Measurements from ENCODE around the gene BARHL2.
A peak's percentile ranks its signal among the peaks of the same experiment; 100 is the strongest.

Gene BARHL2

GRCh38 chr1:90722874-90723589 lies 5.9 kb upstream of the BARHL2 start:
- Histone ChIP-seq H3K9me3 (ENCODE audit: severe bottlenecking) (no peaks in the 10 kb centered on the region), H3K27me3 (ENCODE audit: insufficient read depth, low read depth, severe bottlenecking) (peaks cover 32% of the 10 kb centered on the region), H3K4me3 (ENCODE audit: low read depth, low read length) (no peak overlapping the region), H3K27ac (no peak overlapping the region), H3K36me3 (no peaks in the 10 kb centered on the region)
- no peak for TF ChIP-seq CTCF (IDR thresholded peaks at IDR 0.05; ENCODE audit: low read depth, low read length)
- DNase-seq: no peak

GRCh38 chr1:90721210-90722194 lies 4.4 kb upstream of the BARHL2 start:
- peaks cover 42% of the 10 kb centered on the region for H3K27me3 ChIP-seq (ENCODE audit: insufficient read depth, low read depth, severe bottlenecking)
- peak; percentile 85 for TF ChIP-seq CTCF (IDR thresholded peaks at IDR 0.05; ENCODE audit: low read depth, low read length)
- H3K4me3 ChIP-seq (ENCODE audit: low read depth, low read length): no peak overlapping the region
- H3K9me3 ChIP-seq (ENCODE audit: severe bottlenecking): no peaks in the 10 kb centered on the region
- DNase-seq: peak; percentile 68
- no peak overlapping the region for H3K27ac ChIP-seq
- no peaks in the 10 kb centered on the region for H3K36me3 ChIP-seq

GRCh38 chr1:90720145-90720636 lies 3.1 kb upstream of the BARHL2 start:
- Histone ChIP-seq H3K27ac (no peak overlapping the region), H3K27me3 (ENCODE audit: insufficient read depth, low read depth, severe bottlenecking) (peaks cover 55% of the 10 kb centered on the region), H3K36me3 (no peaks in the 10 kb centered on the region), H3K4me3 (ENCODE audit: low read depth, low read length) (no peak overlapping the region), H3K9me3 (ENCODE audit: severe bottlenecking) (no peaks in the 10 kb centered on the region)
- no peak for TF ChIP-seq CTCF (IDR thresholded peaks at IDR 0.05; ENCODE audit: low read depth, low read length)
- DNase-seq: no peak

GRCh38 chr1:90719330-90720144 lies 2.4 kb upstream of the BARHL2 start:
- Histone ChIP-seq H3K9me3 (ENCODE audit: severe bottlenecking) (no peaks in the 10 kb centered on the region), H3K27ac (no peak overlapping the region), H3K36me3 (no peaks in the 10 kb centered on the region), H3K27me3 (ENCODE audit: insufficient read depth, low read depth, severe bottlenecking) (peaks cover 57% of the 10 kb centered on the region), H3K4me3 (ENCODE audit: low read depth, low read length) (peak overlapping the region; percentile 62)
- no peak for DNase-seq
- TF ChIP-seq CTCF (IDR thresholded peaks at IDR 0.05; ENCODE audit: low read depth, low read length): no peak
